M059J (cell line): Measurements from ENCODE around the gene PRKCD. TPM values are rescaled to one million over a fixed set of nuclear protein-coding genes. Genes with fewer than 3 reads are reported as not detected.

Experiments used
- DNase-seq: peaks from one replicate; pipeline ENCODE4 v3.0.0-alpha.2; 2012; ENCODE audit warnings: low read depth
- total RNA-seq: library from RNA; depleted of rRNA; stranded (reverse); fragments of >200 nt; shearing (Covaris generic); gene quantifications from 2 replicates; pipeline ENCODE4 v1.2.3, GENCODE V29; 2014; rRNA removed

Gene PRKCD
- 1.5 and 4.3 TPM in 2 replicates for total RNA-seq

- DNase-seq, result peak; percentile 83
These were observed at the start of gene PRKCD for GRCh38 chr3:53160660-53161449. TSS of gene PRKCD (plus strand) at chr3:53161209. CDS start at chr3:53178423, 17,214 bp downstream.

- no peak for DNase-seq
These were observed 49.2 kb upstream of the PRKCD start for GRCh38 chr3:53111822-53112221.

- no peak for DNase-seq
These were observed 47.6 kb upstream of the PRKCD start for GRCh38 chr3:53113293-53114010.

- DNase-seq, result peak; percentile 70
These were observed 47.0 kb upstream of the PRKCD start for GRCh38 chr3:53114011-53114400.

GRCh38 chr3:53114412-53115074, 46.5 kb upstream of the PRKCD start:
- peak; percentile 76 for DNase-seq

- DNase-seq, result no peak
These were observed 44.1 kb upstream of the PRKCD start for GRCh38 chr3:53116956-53117355.

- no peak for DNase-seq
These were observed 40.7 kb upstream of the PRKCD start for GRCh38 chr3:53120336-53120735.

- no peak for DNase-seq
These were observed 38.6 kb upstream of the PRKCD start for GRCh38 chr3:53122255-53122932.

GRCh38 chr3:53122933-53123305, 38.1 kb upstream of the PRKCD start:
- DNase-seq, result no peak

GRCh38 chr3:53123510-53123909, 37.5 kb upstream of the PRKCD start:
- DNase-seq, result no peak

GRCh38 chr3:53123953-53124352, 37.1 kb upstream of the PRKCD start:
- DNase-seq, result no peak

GRCh38 chr3:53126601-53127000, 34.4 kb upstream of the PRKCD start:
- DNase-seq, result no peak

GRCh38 chr3:53129344-53129743, 31.7 kb upstream of the PRKCD start:
- DNase-seq, result no peak

GRCh38 chr3:53130179-53131061, 30.6 kb upstream of the PRKCD start, which contains the start of gene RFT1:
TSS of gene RFT1 (minus strand) at chr3:53130435. CDS start at chr3:53130400, 35 bp downstream.
- DNase-seq, result peak; percentile 92

GRCh38 chr3:53131096-53131495, 29.9 kb upstream of the PRKCD start:
- no peak for DNase-seq

GRCh38 chr3:53132347-53132746, 28.7 kb upstream of the PRKCD start:
- DNase-seq, result no peak

GRCh38 chr3:53134631-53135232, 26.3 kb upstream of the PRKCD start:
- peak; percentile 63 for DNase-seq

- DNase-seq, result no peak
These were observed 23.8 kb upstream of the PRKCD start for GRCh38 chr3:53137221-53137620.

- no peak for DNase-seq
These were observed 23.1 kb upstream of the PRKCD start for GRCh38 chr3:53137835-53138446.
